ENCODE measurements around the gene LSP1.
"Not testable (repeated sequence)": the region's sequence is repeated elsewhere in the genome, so short reads cannot be mapped to it uniquely, and the experiment has no call there.

The LSP1 gene, protein sequence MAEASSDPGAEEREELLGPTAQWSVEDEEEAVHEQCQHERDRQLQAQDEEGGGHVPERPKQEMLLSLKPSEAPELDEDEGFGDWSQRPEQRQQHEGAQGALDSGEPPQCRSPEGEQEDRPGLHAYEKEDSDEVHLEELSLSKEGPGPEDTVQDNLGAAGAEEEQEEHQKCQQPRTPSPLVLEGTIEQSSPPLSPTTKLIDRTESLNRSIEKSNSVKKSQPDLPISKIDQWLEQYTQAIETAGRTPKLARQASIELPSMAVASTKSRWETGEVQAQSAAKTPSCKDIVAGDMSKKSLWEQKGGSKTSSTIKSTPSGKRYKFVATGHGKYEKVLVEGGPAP

GRCh38 chr11:1852877-1853276, at the start of gene LSP1:
TSS of gene LSP1 (plus strand) at chr11:1853084. CDS start at chr11:1853145, 61 bp downstream.
- no peak for DNase-seq

GRCh38 chr11:1803246-1803645, 49.6 kb upstream of the LSP1 start:
- no peak for DNase-seq

- not testable (repeated sequence) for DNase-seq
Measured at GRCh38 chr11:1803835-1804519, 48.9 kb upstream of the LSP1 start.

DNA sequence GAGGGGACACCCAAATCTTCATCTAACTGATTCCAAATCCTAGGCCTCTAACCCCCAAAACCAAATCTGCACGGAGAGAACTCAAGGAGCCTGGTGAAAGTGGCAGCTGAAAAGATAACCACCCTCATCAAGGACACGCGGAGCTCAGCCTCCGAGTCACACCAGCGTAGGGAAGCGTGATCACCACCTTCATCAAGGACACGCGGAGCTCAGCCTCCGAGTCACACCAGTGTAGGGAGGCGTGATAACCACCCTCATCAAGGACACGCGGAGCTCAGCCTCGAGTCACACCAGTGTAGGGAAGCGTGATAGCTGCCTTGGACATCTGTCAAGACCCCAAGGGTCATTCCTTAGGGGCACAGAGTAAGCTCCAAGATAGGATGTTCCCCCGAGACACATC, 47.4 kb upstream of the LSP1 start:
- DNase-seq: no peak

DNA sequence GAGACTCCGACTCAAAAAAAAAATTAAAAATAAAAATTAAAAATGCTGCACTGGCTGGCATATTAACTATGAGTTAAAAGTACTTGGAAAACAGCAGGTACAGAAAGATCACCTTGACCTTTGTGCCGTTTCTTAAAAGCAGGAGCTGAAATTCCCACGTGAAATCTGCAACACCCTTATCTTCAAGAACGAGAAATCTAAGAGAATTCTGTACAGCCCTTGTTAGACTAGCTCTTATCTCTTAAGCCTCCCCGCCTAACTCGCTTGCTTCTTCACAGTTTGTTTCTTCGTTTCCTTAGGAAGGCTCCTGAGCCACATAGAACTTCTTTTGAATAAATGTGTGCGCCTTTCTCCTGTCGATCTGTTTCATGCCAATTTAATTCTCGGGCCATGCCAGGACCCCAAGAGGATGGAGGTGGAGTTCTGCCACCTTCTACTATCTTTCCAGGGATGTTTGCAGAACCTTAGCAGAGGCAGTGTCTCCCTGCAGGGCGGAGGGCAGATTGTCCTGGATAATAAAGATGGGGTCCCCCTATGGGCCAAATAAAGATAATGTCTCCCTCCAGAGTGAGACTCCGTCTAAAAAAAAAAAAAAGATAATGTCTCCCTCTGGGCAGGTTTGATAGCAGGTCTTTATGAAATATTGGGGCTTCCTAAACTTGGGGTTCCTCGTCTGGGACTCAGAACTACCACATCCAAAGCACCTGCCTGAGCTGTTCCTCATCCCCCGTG, 45.5 kb upstream of the LSP1 start:
- DNase-seq: no peak

- DNase-seq: no peak
Measured at GRCh38 chr11:1810761-1811160, 42.1 kb upstream of the LSP1 start.

DNA sequence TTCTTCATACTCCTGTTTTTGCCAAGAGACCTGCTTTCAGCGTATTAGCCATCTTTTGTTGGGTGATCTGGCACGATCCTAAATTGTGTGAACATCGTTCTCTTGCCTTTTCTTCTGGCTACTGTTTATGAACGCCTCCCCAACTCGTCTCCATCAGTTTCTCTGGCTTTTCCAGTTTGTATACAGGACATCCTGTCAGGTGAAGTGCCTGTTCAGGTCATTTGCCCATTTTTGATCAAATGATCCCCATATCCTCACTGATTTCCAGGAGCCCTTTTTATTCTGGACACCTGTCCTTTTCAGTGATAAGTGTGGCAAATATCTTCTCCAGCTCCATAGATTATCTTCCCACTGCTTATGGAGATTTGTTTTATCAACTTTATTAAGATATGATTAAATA, 40.6 kb upstream of the LSP1 start:
- no peak for DNase-seq

GRCh38 chr11:1812801-1813200, 40.1 kb upstream of the LSP1 start:
- no peak for DNase-seq

GRCh38 chr11:1813356-1813755, 39.5 kb upstream of the LSP1 start:
- DNase-seq: not testable (repeated sequence)

DNA sequence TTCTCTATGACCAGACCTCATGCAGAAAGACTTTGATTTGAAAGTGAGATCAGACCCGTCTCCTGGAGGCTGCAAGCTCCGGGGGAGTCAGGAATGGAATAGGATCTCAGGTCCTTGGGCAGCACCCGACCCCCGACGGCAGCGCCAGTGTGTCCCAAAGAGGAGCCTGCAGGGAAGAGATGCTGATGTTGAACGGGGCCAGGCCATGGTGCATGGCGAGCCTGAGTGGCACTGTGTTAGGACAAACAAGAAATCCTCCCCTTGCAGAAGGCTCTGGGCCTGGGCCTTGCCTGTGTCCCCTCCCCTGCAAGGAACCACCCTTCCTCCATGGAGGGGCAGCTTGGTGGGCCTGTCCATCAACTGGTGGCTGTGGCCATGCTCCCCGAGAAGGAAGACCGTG, 38.2 kb upstream of the LSP1 start:
- no peak for DNase-seq

- DNase-seq: no peak
Measured at GRCh38 chr11:1815311-1815710, 37.6 kb upstream of the LSP1 start.

DNA sequence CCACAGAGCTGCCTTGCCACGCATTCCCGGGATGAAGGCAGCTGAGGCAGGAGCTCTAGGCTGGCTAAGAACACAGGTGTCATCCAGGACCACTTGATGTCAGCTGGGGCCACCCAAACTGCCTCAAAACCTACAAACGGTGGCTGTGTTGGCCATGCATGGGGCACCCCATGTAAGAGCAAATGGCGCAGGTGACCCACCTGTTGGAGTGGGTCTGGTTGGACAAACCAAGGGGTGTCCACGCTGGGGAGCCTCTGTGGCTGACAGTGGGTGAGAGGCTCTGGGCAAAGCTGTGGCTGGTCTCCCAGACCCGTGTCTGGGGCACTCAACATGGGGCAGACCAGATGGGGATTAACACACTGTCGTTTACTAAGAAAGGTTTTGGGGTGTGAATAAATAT, 37.1 kb upstream of the LSP1 start:
- DNase-seq: no peak

GRCh38 chr11:1817000-1817399, 35.9 kb upstream of the LSP1 start:
- DNase-seq: no peak

DNA sequence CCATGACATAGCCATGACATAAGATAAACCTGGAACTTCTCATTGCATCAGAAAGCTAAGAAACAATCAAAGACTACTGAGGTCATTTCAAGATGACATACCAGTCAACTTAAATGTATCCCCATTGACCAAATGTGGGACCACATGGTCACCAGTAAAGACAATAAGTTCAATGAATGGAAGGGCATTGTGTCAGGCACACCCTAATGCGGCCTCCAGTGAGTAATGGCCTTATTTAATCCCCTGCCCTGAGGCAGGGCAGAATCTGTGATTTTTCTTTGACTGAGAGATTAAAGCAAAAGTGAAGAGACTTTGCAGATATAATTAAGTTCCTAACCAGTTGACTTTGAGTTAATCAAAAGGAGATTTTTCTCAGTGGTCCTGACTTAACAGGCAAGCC, 35.4 kb upstream of the LSP1 start:
- no peak for DNase-seq

DNA sequence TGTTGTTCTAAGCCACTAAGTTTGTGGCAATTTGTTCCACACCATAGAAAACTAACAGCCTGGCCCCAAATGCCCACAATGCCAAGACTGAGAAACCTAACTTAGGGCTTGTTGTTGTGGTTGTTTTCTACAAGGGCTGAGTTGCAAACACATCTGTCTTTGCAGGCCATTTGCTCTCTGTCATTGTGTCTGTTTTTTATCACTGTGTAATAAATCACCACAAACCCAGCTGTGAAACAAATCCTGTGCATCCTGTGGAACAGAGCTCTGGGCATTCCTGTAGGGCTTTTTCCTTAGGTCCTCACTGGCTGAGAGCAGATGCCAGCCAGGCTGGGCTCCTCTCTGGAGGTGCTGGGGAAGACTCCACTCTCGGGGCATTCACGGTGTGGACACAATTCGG, 33.8 kb upstream of the LSP1 start:
- DNase-seq: no peak

DNA sequence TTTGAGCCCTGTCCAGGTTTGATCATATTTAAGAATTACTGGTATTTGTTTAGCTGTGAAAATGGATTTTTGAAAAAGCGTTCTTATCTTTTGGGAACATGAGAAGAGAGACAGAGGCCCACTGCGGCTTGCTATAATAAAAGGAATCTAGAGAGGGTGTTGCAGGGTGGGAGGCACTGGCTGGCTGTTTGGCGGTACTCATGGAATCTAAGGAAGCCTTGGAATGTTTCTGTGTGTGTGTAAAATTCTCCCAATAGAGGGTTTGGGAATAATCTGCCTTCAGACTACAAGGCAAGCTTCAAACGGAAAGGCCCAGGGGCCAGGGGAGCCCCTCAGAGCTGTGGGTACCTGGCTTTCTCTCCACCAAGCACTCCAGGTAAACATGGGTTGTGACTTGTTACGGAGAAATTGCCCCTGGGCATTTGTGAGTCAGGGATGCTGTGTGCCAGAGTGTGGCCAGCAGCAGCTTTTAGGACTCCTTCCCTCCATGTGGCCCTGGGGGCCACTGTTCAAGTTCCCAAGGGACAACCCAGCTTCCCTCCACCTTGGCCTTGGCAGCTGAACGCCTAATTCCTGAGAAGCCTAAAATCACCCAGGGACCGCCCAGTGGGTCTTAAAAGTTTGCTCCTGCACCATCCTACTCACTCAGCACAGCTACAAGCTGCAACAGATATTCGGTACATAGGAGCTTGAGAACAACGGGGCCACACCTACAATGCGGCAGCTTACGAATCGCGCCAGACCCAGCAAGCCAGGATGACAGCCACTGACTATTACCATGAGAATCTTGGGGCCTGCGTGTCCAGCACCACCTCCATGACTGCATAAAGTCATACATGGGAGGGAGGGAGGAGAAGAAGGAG, 32.2 kb upstream of the LSP1 start:
- DNase-seq: no peak

GRCh38 chr11:1821562-1821961, 31.3 kb upstream of the LSP1 start:
- DNase-seq: no peak

- no peak for DNase-seq
Measured at GRCh38 chr11:1822648-1823375, 30.1 kb upstream of the LSP1 start.

DNA sequence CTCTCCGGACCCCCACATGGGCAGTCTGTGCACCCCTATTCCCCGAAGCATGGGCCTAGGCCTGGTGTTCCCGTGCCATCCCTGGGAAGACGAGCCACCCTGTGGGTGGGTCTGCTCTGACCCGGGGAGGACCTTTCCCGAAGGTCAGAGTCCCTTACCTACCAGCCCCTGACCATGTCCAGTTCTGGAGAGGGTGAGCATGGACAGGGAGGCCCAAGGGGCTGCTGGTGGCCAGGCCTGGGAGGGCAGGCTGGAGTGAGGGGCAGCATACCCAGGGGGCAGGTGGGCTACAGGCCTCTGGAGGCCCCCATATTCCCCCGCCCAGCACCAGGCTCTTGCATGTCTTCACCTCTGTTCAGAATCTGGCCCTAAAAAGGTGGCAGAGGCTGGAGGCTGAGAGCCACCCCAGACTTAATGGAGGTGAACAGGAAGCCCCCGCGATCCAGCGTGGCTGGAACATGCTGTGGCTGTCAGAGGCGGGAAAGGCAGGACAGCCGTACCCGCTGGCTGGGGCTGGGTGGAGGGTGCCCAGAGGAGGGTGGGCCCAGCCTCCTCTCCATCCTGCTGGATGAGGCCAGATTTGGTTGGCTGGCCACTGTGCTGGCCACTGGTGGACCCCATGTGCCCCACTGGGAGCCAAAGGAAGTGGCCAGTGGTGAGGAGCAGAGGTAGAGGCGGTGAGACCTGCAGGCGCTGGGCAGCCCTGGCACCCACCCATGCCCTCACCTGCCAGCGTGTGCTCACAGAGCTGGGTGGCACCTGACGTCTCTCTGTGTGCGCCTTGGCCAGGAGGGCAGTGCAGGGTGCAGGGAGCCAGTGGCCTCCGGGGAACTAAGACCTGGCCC, 29.3 kb upstream of the LSP1 start:
- DNase-seq: no peak

DNA sequence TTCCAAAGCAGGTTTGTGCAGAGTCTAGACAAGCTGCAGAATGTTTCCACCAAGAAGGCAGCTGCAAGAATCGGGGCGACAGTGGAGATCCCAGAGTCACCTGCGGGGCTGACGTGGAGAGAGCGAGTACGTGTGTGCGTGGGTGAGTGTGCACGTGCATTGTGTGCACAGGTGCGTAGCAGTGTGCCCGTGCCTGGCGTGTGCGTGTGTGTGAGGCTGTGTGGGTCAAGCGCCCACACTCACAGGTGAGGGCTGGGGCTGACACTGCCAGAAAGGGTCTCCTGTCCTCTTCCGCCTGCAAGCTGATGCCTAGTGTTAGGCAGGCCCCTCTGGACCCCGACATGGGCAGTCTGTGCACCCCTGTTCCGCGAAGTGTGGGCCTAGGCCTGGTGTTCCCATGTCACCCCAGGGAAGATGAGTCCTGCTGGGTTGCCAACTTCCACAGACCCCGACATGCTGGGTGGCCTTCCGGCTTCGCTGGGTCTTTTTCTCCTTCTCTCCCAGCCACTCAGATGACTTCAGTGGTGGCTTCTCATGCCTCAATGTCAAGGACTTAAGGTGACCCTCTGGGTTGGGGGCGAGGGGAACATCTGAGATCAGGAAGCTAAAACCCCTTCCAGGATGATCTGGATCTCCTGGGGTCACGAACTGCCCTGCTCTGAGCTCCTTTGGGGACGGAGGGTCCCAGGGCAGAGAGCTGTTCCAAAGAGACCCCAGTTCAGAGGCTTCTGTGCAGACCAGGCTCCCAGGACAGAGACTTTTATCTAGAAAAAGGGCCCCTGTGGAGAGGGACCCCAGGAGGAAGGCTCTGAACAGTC, 28.5 kb upstream of the LSP1 start:
- DNase-seq: no peak
